HEK293 (cell line): ENCODE data around the gene PATE4.
A peak's percentile ranks its signal among the peaks of the same experiment; 100 is the strongest.

Experiments
- CTCF ChIA-PET: fragments of 350-600 bp; formaldehyde crosslinking; extraction: SDS; loops from one replicate; lab custom pipeline; 2021; ENCODE audit warnings: antibody characterized with exemption; lab: Yijun Ruan, JAX
- POLR2A ChIA-PET: fragments of 300-600 bp; formaldehyde crosslinking; extraction: SDS; loops from one replicate; lab custom pipeline; 2020; ENCODE audit warnings: antibody characterized with exemption, inconsistent platforms; lab: Yijun Ruan, JAX
- H3K27ac ChIP-seq: fragments of 200-500 bp; sonication (Bioruptor generic); 2 replicates; pipeline ENCODE4 v1.5.1; 2014; ENCODE audit warnings: low read depth, low read length, control low read depth, inconsistent platforms; ENCODE audit errors: extremely low read depth
- H3K36me3 ChIP-seq, 2 experiments: fragments of 200-500 bp in 1 of 2; sonication (Bioruptor generic) in 1 of 2; 1 replicate in 1 of 2; 2 replicates in 1 of 2; pipeline ENCODE4 v1.5.1; 2014 to 2017; ENCODE audit warnings: inconsistent platforms in 2 of 2, low read length in 2 of 2; ENCODE audit not compliant: control insufficient read depth in 2 of 2, insufficient read depth in 1 of 2
- H3K4me1 ChIP-seq: fragments of 200-500 bp; sonication (Bioruptor generic); 2 replicates; pipeline ENCODE4 v1.5.1; 2014; ENCODE audit warnings: mild to moderate bottlenecking, low read length, inconsistent platforms; ENCODE audit not compliant: control insufficient read depth, insufficient read depth
- H3K4me3 ChIP-seq: 2 replicates; pipeline ENCODE4 v1.5.1; 2011; ENCODE audit warnings: low read depth, mild to moderate bottlenecking, control low read depth, low read length, moderate library complexity
- H3K9me3 ChIP-seq: fragments of 200-500 bp; sonication (Bioruptor generic); 2 replicates; pipeline ENCODE4 v1.5.1; 2014; ENCODE audit warnings: low read depth, low read length, inconsistent platforms; ENCODE audit not compliant: control insufficient read depth, insufficient read depth
- EGR2 ChIP-seq: fragments of 450-650 bp; formaldehyde crosslinking; IDR thresholded peaks from 2 replicates; pipeline ENCODE4 v1.5.1; 2016; ENCODE audit warnings: low read depth, missing biosample characterization, missing genetic modification characterization
- GLIS1 ChIP-seq: fragments of 450-650 bp; formaldehyde crosslinking; IDR thresholded peaks from 2 replicates; pipeline ENCODE4 v1.5.1; 2016; ENCODE audit warnings: missing biosample characterization, missing genetic modification characterization
- KLF10 ChIP-seq: fragments of 450-650 bp; IDR thresholded peaks from 2 replicates; pipeline ENCODE4 v1.5.1; 2018; ENCODE audit warnings: missing biosample characterization, mild to moderate bottlenecking, missing genetic modification characterization
- YY2 ChIP-seq: fragments of 450-650 bp; formaldehyde crosslinking; IDR thresholded peaks from 2 replicates; pipeline ENCODE4 v1.5.1; 2016; ENCODE audit warnings: missing biosample characterization, missing genetic modification characterization
- ZBTB7A ChIP-seq: fragments of 450-650 bp; formaldehyde crosslinking; IDR thresholded peaks from 2 replicates; pipeline ENCODE4 v1.5.1; 2016; ENCODE audit warnings: low read depth, missing biosample characterization, missing genetic modification characterization
- ZFP37 ChIP-seq: fragments of 450-650 bp; formaldehyde crosslinking; IDR thresholded peaks from 2 replicates; pipeline ENCODE4 v1.5.1; 2016; ENCODE audit warnings: missing biosample characterization, missing genetic modification characterization
- ZIC2 ChIP-seq: fragments of 450-650 bp; formaldehyde crosslinking; IDR thresholded peaks from 2 replicates; pipeline ENCODE4 v1.5.1; 2016; ENCODE audit warnings: missing biosample characterization, missing genetic modification characterization
- ZNF132 ChIP-seq: fragments of 450-650 bp; formaldehyde crosslinking; IDR thresholded peaks from 2 replicates; pipeline ENCODE4 v1.5.1; 2017; ENCODE audit warnings: missing biosample characterization, missing genetic modification characterization, borderline replicate concordance
- ZNF157 ChIP-seq: fragments of 450-650 bp; formaldehyde crosslinking; IDR thresholded peaks from 2 replicates; pipeline ENCODE4 v1.5.1; 2016; ENCODE audit warnings: missing biosample characterization, missing genetic modification characterization
- ZNF19 ChIP-seq: fragments of 450-650 bp; formaldehyde crosslinking; IDR thresholded peaks from 2 replicates; pipeline ENCODE4; 2016; ENCODE audit warnings: missing biosample characterization, missing genetic modification characterization, low read depth
- ZNF214 ChIP-seq: fragments of 450-650 bp; formaldehyde crosslinking; IDR thresholded peaks from 2 replicates; pipeline ENCODE4 v1.5.1; 2017; ENCODE audit warnings: missing biosample characterization, mild to moderate bottlenecking, missing genetic modification characterization, borderline replicate concordance
- ZNF292 ChIP-seq: fragments of 450-650 bp; formaldehyde crosslinking; IDR thresholded peaks from 2 replicates; pipeline ENCODE4 v1.5.1; 2016; ENCODE audit warnings: low read depth, missing biosample characterization, missing genetic modification characterization, borderline replicate concordance
- ZNF354C ChIP-seq: fragments of 450-650 bp; formaldehyde crosslinking; IDR thresholded peaks from 2 replicates; pipeline ENCODE4 v1.5.1; 2016; ENCODE audit warnings: missing biosample characterization, missing genetic modification characterization, low read depth, borderline replicate concordance
- ZNF571 ChIP-seq: fragments of 450-650 bp; formaldehyde crosslinking; IDR thresholded peaks from 2 replicates; pipeline ENCODE4 v1.5.0; 2017; ENCODE audit warnings: missing biosample characterization, missing genetic modification characterization
- ZNF610 ChIP-seq: fragments of 450-650 bp; formaldehyde crosslinking; IDR thresholded peaks from 2 replicates; pipeline ENCODE4 v1.5.1; 2016; ENCODE audit warnings: missing biosample characterization, missing genetic modification characterization, borderline replicate concordance
- ZNF624 ChIP-seq: fragments of 450-650 bp; formaldehyde crosslinking; IDR thresholded peaks from 2 replicates; pipeline ENCODE4 v1.5.1; 2017; ENCODE audit warnings: missing biosample characterization, missing genetic modification characterization
- ZNF654 ChIP-seq: fragments of 450-650 bp; formaldehyde crosslinking; IDR thresholded peaks from 2 replicates; pipeline ENCODE4 v1.5.1; 2016; ENCODE audit warnings: low read depth, missing biosample characterization, missing genetic modification characterization
- TF ChIP-seq, protein P1 (sequence below): fragments of 450-650 bp; formaldehyde crosslinking; IDR thresholded peaks from 2 replicates; pipeline ENCODE4 v1.5.1; 2017; ENCODE audit warnings: missing biosample characterization, missing genetic modification characterization
- TF ChIP-seq, protein P2 (sequence below): fragments of 450-650 bp; formaldehyde crosslinking; IDR thresholded peaks from 2 replicates; pipeline ENCODE4 v1.5.1; 2016; ENCODE audit warnings: missing biosample characterization, missing genetic modification characterization
- TF ChIP-seq, protein P3 (sequence below): fragments of 450-650 bp; formaldehyde crosslinking; IDR thresholded peaks from 2 replicates; pipeline ENCODE4 v1.5.1; 2016; ENCODE audit warnings: missing biosample characterization, missing genetic modification characterization, borderline replicate concordance
- TF ChIP-seq, protein P4 (sequence below): fragments of 450-650 bp; formaldehyde crosslinking; IDR thresholded peaks from 2 replicates; pipeline ENCODE4 v1.5.1; 2016; ENCODE audit warnings: missing biosample characterization, missing genetic modification characterization

The PATE4 gene

DNA sequence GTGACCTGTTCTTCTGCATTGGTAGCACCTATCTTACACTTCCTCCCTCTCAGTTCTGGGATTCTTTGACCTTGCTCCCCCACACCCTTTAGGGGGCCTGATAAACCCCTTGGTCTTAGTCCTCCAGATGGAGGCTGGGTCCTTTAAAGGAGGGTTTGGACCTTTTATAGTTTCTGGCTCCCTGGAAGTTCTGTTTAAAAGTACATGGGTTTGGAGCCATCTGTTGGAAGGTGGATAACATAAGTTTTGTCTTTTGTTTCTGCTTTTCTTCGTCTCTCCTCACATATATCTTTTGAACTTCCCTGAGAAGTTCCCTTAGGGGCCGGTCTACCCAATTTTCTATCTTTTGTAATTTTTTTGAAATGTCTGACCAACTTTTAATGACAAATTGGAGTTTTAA lies 36.4 kb downstream of the PATE4 start:
- Histone ChIP-seq H3K9me3 (no peaks in the 10 kb centered on the region), H3K4me3 (no peak overlapping the region), H3K27ac (no peak overlapping the region), H3K4me1 (no peaks in the 10 kb centered on the region), H3K36me3 (no peaks in the 10 kb centered on the region)
- ChIA-PET CTCF (interaction anchor here (0.6 to 1.4 kb wide), 6 partner anchors 49 to 1025 kb away, joined by 3 to 4 read pairs (median 3); no protein-coding TSS in a partner anchor), POLR2A (no interaction called here)
- no peak for TF ChIP-seq ZFP37

DNA sequence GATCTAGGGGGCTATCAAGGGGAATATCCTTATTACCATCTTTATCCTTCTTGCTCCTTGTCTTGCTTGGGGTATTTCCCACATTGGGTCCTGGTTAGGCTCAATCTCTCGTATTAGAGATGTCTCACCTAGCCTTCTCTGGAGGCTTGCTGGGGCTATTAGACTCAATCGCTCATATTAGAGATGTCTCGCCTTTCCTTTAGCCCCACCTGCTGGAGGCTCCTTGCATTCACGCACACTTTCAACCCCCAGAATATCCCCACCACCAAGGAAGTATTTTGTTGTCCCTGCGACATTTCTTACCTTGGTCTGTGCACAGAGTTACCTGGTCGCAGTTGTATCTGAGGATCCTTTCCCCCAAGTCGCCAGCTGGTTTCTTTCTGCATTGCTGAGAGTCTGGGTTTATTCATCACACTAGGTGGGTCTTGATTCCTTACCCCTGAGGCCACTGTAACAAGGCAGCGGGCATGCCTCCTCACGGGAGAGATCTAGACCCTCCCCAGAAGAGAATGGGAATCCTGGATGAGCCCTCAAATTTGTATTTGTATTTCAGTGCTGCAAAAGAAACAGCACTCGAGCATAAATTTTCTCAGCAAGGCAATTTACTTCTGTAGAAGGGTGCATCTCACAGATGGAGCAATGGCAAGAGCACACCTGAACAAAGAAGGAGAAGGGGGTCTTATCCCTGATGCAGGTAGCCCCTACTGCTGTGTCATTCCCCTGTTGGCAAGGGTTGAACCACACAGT lies 38.4 kb downstream of the PATE4 start:
- CTCF ChIA-PET = interaction anchor here (0.5 to 2.0 kb wide), 3 partner anchors 9 to 728 kb away, joined by 3 to 7 read pairs (median 3); no protein-coding TSS in a partner anchor
- POLR2A ChIA-PET = no interaction called here
- Histone ChIP-seq H3K9me3 (no peaks in the 10 kb centered on the region), H3K36me3 (no peaks in the 10 kb centered on the region), H3K27ac (no peak overlapping the region), H3K4me1 (no peaks in the 10 kb centered on the region), H3K4me3 (no peak overlapping the region)
- TF ChIP-seq KLF10 (no peak), ZNF157 (tag by site-specific recombination) (no peak), ZNF654 (tag by site-specific recombination) (peak; percentile 81), ZNF624 (tag by site-specific recombination) (no peak)
- TF ChIP-seq, protein P1, sequence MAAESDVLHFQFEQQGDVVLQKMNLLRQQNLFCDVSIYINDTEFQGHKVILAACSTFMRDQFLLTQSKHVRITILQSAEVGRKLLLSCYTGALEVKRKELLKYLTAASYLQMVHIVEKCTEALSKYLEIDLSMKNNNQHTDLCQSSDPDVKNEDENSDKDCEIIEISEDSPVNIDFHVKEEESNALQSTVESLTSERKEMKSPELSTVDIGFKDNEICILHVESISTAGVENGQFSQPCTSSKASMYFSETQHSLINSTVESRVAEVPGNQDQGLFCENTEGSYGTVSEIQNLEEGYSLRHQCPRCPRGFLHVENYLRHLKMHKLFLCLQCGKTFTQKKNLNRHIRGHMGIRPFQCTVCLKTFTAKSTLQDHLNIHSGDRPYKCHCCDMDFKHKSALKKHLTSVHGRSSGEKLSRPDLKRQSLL = peak; percentile 52; the same call in 1 of the 2 replicates

DNA sequence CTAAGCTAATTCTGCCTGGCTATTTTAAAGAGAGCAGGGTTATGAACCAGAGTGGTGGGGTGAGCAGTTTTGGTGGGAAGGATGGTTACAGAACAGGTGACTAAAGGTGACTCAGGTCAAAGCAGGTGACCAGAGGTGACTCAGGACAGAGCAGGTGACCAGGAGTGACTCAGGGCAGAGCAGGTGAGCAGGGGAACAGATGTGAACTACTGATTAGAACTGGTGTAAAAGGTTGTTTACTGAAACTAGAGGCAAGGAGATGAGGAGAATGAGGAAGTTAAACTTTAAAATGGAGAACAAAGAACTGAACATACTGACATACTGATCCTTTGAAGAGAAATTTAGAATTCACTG lies 39.0 kb downstream of the PATE4 start:
- CTCF ChIA-PET = interaction anchor here (0.5 to 2.0 kb wide), 3 partner anchors 9 to 729 kb away, joined by 3 to 7 read pairs (median 3); no protein-coding TSS in a partner anchor
- H3K4me3 ChIP-seq = no peak overlapping the region
- no peak overlapping the region for H3K27ac ChIP-seq
- TF ChIP-seq ZNF610 (tag by site-specific recombination) (no peak), ZNF132 (tag by site-specific recombination) (no peak), ZNF214 (tag by site-specific recombination) (no peak), ZBTB7A (no peak), ZIC2 (tag by site-specific recombination) (no peak), ZNF571 (tag by site-specific recombination) (no peak), ZNF292 (tag by site-specific recombination) (no peak), ZNF19 (no peak), YY2 (tag by site-specific recombination) (no peak), EGR2 (tag by site-specific recombination) (no peak), ZNF354C (tag by site-specific recombination) (no peak), GLIS1 (tag by site-specific recombination) (no peak)
- TF ChIP-seq, protein P2, sequence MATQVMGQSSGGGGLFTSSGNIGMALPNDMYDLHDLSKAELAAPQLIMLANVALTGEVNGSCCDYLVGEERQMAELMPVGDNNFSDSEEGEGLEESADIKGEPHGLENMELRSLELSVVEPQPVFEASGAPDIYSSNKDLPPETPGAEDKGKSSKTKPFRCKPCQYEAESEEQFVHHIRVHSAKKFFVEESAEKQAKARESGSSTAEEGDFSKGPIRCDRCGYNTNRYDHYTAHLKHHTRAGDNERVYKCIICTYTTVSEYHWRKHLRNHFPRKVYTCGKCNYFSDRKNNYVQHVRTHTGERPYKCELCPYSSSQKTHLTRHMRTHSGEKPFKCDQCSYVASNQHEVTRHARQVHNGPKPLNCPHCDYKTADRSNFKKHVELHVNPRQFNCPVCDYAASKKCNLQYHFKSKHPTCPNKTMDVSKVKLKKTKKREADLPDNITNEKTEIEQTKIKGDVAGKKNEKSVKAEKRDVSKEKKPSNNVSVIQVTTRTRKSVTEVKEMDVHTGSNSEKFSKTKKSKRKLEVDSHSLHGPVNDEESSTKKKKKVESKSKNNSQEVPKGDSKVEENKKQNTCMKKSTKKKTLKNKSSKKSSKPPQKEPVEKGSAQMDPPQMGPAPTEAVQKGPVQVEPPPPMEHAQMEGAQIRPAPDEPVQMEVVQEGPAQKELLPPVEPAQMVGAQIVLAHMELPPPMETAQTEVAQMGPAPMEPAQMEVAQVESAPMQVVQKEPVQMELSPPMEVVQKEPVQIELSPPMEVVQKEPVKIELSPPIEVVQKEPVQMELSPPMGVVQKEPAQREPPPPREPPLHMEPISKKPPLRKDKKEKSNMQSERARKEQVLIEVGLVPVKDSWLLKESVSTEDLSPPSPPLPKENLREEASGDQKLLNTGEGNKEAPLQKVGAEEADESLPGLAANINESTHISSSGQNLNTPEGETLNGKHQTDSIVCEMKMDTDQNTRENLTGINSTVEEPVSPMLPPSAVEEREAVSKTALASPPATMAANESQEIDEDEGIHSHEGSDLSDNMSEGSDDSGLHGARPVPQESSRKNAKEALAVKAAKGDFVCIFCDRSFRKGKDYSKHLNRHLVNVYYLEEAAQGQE (tag by site-specific recombination) = no peak
- TF ChIP-seq, protein P3, sequence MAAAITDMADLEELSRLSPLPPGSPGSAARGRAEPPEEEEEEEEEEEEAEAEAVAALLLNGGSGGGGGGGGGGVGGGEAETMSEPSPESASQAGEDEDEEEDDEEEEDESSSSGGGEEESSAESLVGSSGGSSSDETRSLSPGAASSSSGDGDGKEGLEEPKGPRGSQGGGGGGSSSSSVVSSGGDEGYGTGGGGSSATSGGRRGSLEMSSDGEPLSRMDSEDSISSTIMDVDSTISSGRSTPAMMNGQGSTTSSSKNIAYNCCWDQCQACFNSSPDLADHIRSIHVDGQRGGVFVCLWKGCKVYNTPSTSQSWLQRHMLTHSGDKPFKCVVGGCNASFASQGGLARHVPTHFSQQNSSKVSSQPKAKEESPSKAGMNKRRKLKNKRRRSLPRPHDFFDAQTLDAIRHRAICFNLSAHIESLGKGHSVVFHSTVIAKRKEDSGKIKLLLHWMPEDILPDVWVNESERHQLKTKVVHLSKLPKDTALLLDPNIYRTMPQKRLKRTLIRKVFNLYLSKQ (tag by site-specific recombination) = no peak
- TF ChIP-seq, protein P4, sequence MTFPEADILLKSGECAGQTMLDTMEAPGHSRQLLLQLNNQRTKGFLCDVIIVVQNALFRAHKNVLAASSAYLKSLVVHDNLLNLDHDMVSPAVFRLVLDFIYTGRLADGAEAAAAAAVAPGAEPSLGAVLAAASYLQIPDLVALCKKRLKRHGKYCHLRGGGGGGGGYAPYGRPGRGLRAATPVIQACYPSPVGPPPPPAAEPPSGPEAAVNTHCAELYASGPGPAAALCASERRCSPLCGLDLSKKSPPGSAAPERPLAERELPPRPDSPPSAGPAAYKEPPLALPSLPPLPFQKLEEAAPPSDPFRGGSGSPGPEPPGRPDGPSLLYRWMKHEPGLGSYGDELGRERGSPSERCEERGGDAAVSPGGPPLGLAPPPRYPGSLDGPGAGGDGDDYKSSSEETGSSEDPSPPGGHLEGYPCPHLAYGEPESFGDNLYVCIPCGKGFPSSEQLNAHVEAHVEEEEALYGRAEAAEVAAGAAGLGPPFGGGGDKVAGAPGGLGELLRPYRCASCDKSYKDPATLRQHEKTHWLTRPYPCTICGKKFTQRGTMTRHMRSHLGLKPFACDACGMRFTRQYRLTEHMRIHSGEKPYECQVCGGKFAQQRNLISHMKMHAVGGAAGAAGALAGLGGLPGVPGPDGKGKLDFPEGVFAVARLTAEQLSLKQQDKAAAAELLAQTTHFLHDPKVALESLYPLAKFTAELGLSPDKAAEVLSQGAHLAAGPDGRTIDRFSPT (tag by site-specific recombination) = no peak
- no peaks in the 10 kb centered on the region for H3K9me3 ChIP-seq
- H3K36me3 ChIP-seq = no peaks in the 10 kb centered on the region
- no peaks in the 10 kb centered on the region for H3K4me1 ChIP-seq
- POLR2A ChIA-PET = no interaction called here
